D341Med (cell line): ENCODE data around the gene PDLIM5.
"Not testable (repeated sequence)": the region's sequence is repeated elsewhere in the genome, so short reads cannot be mapped to it uniquely, and the experiment has no call there.

Experiments used
- DNase-seq: peaks from one replicate; pipeline ENCODE4 v3.0.0; 2012; ENCODE audit warnings: low spot score

The PDLIM5 gene

DNA sequence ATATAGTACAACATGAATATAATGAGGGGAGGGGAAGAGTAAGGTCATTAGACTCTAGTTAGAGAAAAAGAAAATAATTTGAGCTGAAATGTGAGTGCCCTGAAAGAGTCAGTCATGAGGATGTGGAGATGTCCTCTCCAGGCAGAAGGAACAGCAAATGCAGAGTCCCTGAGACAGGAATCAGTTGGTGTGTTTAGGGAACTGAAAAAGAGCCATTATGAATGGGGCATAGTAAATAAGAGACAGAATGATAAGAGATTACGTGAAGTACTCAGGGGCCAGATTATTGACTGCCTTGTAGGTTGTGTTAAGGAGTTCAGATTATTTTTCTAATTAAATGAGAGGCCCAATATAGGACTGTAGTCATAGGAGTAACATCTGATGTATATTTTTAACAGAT is 147.0 kb downstream of the PDLIM5 start:
- DNase-seq, result no peak

DNA sequence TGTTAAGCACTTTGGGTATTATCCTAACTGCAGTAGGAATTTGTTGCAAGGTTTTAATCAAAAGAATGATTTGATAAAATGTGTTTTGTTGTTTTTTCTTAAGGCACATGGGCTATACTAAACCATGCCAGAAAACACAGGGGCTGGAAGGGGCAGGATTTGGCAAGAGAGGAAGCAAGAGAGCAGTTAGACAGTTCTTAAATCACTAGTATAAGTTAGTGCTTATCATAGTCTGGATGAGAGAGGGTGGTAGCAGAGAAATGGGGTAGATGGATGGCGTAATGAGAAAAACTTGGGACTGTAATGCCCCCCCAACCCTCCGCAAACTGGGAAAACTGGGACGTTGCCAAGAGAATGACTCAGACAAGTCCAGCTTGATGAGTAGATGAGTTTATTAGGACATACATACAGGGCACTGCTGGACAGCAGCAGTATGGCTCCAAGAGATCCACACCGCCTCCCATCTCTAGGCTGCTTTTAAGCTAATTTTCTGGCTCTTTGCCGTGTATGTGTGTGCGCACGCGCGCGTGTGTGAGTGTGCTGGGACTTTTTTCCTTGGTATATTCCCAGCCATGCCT is 151.5 kb downstream of the PDLIM5 start:
- no peak for DNase-seq

DNA sequence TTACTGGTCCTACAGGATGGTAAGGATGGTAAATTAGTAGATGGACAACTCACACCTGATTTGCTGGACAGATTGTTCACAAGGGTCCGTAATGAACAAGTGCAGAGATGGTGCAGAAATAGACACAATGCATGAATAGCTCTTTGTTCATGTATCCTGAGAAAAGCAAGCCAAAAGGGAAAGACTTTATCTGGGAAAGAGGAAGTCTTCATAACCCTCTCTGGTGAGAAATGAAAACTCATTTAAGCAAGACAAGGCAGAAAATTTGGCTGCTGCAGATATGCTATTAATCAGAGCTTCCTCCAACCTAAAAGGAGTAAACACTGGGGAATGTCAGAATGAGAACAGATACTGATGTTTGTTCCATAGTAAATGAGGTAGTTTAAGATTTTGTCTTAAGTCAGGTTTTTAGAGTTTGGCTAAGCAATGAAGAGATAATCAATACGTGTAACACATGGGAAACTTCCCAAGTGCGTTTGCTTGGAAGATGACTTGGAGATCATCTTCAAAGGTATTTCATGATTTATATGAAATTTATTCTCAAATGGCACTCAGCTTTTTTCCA is 153.6 kb downstream of the PDLIM5 start:
- no peak for DNase-seq

DNA sequence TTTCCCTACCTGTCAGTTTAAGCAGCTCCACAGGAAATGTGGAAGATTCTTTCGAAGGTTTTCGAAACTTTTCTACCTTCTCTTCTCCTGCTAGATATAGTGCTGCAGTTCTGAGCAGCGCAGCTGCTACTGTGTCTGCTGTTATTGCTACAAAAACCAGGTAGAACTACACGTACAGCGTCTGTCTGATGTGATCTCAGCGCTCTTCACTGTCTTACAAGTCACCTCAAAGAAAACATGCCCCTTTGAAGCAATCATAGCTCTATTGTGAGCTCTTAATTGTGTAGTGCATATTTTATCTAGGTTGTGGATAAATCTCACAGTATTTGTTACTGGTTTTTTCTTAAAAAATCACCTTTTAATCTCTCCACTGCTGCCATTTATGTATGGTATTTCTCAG is 158.4 kb downstream of the PDLIM5 start:
- DNase-seq, result no peak

DNA sequence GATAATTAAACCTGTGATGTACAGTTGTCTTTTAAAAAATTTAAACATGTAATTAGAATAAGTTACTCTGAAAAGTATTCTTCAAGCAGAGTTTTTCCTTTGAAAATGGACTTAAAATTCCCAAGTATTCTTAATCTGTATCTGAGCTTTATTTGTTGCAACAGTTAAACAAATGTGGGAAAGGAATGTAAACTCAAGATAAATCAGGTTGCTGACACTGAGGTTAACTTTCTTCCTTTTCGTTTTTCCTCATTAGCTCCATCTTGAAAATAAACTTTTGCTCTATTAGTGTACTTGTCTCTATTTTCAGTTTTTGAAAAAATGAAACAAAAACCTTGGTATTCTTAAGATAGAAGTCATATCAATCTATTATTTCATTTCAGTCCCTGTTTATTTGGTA is 161.5 kb downstream of the PDLIM5 start:
- no peak for DNase-seq

DNA sequence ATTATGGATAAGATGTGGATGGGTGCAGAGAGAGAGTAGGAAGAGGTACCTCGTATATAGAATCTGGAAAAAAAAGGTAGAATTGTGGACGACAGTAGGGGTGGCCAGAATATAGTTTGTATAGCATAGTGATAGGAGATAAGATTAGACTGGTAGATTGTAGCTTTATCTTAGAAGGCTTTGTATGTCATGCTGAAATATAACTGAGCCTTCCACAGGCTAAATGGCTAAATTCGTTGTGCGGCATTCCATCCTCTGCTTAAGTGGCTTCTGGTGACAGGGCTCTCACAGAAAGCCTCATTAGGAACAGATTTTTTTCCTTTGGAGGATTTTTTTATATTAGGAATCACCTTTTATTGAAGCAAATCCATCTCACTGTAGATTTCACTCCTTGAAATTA is 163.7 kb downstream of the PDLIM5 start:
- no peak for DNase-seq

DNA sequence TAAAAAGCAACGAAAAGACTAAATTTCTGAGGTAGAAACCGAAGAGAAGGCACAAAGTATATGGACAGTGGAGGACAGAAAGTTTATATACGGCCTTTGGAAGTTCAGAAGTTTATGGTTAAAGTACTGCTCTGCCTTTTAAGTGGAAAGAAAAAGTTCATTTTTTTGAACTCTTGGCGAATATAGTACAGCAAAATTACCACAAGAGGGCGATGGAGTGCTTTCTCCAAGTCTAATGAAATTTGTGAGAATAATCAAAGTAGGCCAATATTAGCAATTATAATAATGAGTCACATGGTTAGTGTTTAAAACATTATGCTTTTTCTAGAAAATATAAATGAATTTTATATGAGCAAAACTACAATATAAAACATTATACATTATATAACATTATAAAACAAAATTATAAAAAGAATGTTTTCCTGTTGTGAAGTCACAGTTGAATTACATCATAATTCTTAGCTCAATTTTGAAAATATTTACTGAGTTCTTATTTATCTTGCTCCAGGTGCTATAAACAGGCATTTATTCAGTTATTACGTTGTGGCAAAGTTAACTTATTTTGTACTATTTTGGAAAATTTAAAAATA is 169.8 kb downstream of the PDLIM5 start:
- DNase-seq, result no peak

DNA sequence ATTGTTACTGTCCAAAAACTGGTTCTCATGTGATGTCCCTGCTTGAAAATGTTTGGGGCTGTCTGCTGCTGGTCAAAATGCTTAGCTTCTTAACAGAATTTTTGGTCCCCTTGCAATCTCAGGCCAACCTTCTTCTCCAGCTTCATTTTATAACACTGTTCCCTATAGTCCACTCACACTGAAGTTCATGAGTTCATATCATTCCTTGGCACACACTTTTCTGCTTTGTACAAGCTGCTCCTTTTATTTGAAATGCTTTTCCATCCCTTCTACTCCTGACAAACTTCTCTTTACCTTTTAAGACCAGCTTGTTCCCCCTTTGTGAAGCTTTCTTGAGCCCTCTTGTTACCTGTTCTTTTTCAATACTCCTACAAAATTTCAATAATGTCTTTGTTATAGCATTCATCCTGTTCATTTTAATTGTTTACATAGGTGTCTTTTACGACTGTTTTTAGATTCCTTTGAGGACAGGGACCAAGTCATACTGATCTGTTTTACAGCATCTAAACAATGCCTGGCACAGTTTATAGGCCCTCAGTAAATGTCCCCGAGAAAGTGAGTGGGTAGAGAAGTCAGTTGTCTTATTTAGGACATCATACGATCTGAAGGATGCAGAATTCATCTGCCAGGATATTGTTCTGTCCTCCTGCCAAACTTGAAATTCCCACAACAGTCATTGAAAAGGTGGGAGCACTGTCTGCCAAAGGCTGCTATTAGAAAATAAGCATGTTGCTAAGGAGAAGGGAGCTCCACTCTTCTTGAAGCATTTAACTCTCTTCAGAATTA is 171.6 kb downstream of the PDLIM5 start:
- DNase-seq, result no peak

DNA sequence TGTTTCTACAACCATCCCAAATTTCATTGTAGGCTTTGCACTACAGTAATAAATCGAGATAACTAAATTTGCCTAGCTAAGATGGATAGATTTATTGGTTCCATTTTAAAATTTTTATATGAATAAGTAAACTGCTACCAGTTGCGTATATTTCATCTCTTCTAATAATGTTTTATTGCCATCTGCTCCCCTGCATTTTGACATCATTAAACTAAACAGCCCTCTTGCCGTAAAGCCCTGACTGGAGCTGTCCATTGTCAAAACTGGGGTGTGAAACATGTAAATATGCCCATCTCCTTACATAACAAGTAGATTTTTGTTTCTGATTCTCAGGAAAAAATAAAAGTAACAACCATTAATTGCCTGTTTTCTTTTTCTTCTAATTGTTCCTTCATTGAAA is 175.2 kb downstream of the PDLIM5 start:
- no peak for DNase-seq

DNA sequence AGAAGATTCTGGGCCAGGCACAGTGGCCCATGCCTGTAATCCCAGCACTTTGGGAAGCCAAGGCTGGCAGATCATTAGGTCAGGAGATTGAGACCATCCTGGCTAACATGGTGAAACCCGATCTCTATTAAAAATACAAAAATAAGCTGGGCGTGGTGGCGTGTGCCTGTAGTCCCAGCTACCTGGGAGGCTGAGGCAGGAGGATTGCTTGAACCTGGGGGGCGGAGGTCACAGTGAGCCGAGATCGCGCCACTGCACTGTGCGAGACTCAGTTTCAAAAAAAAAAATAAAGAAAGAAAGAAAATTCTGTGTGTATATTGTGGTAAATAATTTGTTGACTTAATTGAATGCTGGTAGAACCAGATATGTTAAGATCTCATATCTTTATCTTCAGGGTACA is 177.3 kb downstream of the PDLIM5 start:
- DNase-seq, result not testable (repeated sequence)

DNA sequence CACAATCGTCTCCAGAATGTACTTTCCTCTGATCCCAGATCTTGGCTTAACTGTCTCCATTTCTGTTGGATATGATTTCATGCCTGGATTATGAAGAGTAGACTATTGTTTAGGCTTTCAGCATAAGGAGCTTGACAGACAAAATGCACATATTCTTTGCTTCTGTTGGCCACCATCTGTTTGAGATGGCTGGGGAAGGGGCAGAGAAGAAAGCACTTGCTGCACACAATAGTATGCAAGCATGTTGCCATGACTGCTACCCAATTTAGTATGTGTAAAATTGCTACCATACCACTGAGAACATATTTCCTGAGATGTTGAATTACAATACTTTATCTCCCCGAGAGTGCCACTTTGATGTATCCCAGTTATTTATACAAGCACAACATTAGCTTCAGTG is 178.1 kb downstream of the PDLIM5 start:
- DNase-seq, result no peak

DNA sequence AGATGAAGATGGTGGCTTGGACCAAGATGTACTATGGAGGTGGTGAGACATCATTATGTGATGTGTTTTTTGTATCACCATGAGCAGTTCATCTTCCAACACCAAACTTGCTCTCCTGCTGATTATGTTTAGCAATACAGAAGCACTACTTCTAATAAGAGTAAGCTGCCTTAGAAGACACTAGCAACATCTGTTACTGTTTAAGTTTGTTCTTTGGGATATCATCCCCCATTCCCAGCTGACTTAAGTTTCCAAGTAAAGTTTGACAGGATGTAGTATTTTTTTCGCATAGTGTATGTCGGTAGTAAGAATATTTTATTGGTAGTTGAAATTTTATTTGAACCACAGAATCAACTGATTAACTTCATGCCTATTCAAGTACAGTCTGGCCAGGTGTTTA is 182.5 kb downstream of the PDLIM5 start:
- no peak for DNase-seq

DNA sequence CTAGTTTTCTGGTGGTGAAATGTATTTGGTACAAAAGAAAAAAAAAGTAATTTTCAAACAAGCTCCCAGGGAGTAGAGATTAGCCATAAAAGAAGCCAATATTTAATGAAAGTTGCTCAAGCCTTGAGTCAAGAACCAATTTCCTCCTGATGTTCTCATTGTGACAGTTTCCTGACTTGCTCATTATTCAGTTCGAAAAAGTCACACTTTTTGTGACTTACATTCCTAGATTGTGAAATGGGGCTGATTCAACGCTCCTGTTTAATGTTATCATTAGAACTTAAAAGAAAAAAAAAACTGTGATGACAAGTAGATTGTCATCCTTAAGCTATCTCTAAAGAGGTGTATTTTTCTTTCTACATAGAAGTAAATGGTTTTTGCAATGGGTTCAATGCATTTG is 183.4 kb downstream of the PDLIM5 start:
- no peak for DNase-seq

DNA sequence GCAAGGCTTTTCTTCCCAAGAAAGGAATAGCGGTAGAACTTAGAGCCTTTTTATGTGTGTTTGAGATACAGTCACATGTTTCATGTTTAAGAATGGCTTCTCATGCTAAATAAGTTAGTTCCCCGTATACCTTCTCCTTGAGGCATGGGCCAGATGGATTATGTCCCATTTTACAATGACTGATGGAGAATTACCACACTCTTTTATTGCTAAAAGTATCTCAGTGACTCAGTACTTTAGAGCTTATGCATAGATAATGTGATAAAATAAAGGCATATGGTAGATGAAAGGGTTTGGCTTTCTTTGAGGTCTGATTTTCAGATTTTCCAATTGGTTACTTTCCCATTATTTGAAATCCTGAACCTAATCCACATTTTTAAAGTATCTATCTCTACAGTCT is 184.3 kb downstream of the PDLIM5 start:
- no peak for DNase-seq

DNA sequence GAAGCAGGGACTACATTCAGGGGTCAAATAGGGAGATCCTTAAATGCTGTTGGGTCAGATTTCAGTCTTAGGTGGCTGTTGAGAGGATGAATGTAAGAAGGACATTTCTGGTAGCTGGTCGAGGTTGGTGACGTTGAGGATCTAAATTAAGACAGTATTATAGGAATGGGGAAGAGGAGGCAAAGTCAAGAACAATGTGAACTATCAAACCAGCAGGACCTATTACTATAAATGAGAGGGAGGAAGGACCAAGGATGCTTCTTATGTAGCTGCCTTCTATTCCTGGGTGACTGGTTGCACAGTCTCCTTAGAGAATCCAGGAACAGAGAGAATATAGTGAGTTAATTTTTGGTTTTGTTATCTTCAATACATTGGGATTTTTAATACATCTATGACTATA is 187.6 kb downstream of the PDLIM5 start:
- no peak for DNase-seq

DNA sequence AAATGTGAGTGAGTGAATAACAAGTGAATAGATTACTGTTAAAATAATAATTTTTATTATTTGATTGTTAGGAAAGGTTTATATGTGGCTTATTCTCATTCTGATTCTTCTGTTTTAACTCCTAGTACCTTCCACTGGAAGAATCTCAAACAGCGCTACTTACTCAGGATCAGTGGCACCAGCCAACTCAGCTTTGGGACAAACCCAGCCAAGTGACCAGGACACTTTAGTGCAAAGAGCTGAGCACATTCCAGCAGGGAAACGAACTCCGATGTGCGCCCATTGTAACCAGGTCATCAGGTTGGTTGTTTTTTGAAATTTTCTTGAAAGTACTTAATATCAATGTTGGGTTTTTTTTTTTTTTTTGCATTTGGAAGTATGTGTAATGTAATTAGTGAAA is 188.4 kb downstream of the PDLIM5 start:
- DNase-seq, result no peak

DNA sequence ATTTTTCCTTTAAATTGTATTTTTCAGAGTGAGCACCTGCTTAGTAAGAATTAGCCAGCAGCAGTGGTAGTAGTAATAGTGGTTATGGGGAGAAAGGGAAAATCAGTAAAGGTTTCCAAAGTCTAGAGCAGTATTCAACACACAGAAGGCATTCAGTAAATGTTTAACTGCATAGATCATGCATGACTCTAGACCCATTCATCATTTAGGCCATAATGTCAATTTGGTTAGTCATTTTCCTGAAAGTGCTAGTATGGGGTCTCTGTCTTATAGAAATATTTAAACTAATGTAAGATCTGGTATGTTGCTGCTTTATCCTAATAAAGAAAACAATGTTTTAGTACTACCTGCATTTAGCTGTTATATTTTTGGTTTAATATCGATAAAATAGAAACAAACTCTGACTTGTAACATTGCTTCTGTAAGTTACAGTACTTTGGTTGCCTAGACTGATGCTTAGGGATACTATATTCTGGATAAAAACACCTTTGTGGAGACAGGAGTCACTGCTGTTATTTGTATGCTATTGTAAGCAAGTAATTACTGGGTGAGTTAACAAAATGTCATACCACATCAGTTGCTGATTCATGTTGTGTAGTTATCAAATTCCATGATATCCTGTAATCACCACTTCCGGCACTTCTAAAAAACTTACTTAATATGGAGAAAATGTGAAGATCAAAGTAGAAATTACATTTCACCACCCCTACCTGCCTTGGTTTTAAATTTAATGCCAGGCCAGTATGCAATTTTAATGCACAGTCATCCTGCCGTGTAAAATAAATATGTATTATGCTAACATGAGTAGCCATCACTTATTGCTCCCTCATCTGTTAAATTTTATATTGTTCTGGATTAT is 190.2 kb downstream of the PDLIM5 start:
- DNase-seq, result no peak

DNA sequence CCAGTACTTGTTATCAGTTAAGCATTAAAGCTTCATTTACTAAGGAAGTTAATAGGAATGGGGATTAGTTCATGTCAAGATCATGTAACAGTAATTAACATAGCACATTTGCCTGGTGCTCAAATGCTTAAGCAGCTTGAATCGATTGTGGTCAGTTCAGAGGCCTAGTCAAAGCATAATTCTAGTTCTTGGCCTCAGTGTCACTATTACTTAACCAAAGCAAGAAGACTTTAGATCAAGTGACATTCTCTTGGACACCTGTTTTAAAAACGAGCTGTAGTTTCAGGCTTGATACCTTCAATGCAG is 190.8 kb downstream of the PDLIM5 start:
- no peak for DNase-seq

DNA sequence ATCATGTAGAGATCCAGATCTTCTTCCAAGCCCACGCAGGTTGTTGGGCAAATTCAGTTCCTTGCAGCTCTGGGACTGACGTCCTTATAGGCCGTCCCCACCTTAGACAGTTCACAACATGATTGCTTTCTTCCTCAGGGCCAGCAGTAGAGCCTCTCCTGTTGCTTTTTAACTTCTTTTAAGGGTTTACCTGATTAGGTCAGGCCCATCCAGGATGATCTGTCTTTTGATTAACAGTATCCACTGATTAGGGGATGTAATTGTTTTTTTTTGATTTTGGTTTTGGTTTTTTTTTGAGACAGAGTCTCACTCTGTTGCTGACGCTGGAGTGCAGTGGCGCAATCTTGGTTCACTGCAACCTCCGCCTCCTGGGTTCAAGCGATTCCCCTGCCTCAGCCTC is 197.0 kb downstream of the PDLIM5 start:
- DNase-seq, result no peak

DNA sequence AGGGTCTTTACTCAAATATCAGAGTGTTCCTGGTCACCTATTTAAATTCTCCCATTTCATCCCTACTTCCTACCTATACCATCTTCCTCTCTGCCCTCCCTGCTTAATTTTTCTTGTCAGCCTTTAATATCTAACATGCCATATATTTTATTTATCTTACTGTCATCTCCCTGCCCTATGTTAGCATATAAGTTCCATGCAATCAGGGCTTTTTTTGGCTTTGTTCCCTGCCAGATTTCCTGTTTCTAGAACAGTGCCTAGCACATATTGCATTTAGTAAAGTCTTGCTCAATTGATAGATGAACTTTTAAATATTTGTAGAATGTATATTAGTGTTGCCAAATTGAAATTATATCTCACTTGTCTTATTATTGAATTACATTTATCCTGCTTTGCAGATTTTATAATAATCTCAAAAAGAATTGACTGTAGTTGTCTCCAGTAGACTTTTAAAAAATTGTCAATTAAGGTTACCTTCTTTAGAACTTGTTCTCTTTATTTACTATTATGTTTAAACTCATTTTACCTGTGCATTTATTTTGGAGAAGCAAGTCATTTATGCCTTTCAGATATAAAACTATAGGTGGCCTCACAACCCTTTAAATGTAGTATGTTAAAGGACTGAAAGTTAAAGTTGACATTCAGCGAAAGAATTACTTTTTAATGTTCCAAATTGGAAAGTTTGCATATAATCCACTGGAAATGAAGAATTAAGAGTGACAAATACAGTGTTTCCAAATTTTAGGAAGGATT is 197.8 kb downstream of the PDLIM5 start:
- DNase-seq, result no peak

DNA sequence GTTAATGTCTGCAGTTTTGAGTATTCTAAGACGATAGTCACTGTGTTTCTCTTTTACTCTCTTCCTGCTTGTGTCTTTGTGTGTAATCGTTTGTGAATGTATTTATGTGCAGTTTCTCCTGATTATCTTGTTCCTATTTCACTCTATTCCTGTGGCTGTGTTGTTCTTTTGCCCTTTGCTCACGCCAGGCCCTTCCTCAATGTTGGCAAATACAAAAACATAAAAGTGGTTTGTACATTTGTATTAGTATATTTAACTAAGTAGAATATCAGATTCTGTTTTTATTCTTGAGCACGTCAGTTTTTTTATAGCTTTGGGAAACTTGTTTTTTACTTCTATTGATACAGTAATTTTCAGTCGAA is 198.4 kb downstream of the PDLIM5 start:
- DNase-seq, result no peak

DNA sequence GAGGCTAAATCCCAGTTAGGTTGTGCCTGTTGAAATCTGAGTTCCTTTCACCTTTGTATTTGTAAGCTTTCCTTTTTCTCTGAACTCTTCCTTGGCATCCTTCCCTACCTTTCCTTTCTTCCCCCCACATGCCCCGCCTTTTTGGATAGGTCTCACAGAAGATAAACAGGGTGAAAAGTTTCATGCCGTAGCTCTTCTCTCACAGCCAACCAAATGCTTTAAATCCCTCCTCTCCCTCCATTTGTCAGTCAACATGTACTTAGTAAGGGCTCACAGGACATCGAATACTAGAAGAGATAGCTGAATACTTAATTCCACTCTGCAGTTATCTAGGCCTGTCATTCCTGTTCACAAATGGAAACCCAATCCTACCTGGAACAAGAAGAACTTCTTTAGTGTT is 198.9 kb downstream of the PDLIM5 start:
- no peak for DNase-seq
